GM12875 (cell line): ENCODE measurements around the gene DAPK1.

Experiments
- H3K4me3 ChIP-seq: one replicate; pipeline ENCODE4 v1.5.1; 2011; ENCODE audit warnings: low read depth, low read length, control low read depth
- CTCF ChIP-seq: IDR thresholded peaks from 2 replicates; pipeline ENCODE4 v1.5.1; 2011; ENCODE audit warnings: low read depth, mild to moderate bottlenecking, control low read depth, inconsistent platforms, low read length, moderate library complexity, borderline replicate concordance; ENCODE audit not compliant: insufficient read depth

The DAPK1 gene

GRCh38 chr9:87751868-87752267, 254.2 kb downstream of the DAPK1 start:
- H3K4me3 ChIP-seq = no peak overlapping the region
- TF ChIP-seq CTCF = no peak

- H3K4me3 ChIP-seq = no peak overlapping the region
- no peak for TF ChIP-seq CTCF
Observed at GRCh38 chr9:87753313-87753712, 255.6 kb downstream of the DAPK1 start.
